ENCODE data around the gene SLCO3A1. TPM values are rescaled to one million over a fixed set of nuclear protein-coding genes. Genes with fewer than 3 reads are reported as not detected.

SLCO3A1 gene
- total and polyA plus RNA-seq, 12 donors, result 1.8 to 26.6 (median 17.2) TPM

DNA sequence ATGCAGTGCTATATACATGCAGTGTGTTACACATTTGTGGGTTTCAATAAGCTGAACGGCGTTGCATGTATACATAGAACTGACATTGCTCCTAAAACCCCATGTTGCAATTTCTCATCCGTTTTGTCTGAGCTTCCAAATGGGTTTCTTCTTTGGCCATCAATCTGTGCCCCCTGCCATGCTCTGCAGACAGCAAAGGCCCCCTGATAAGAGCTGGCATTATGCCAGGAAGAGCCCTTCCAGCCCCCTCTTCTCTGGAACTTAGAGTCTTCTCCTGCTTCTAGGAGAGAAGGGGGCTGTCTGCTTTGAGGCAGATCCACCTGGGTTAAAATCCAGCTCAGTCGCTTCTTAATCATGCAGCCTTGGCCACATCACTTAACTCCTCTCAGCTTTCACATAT is 254.0 kb downstream of the SLCO3A1 start:
- Histone ChIP-seq H3K4me3 (no peak overlapping the region), H3K9me3 (replicated peaks in 1 of 3) (no peaks in the 10 kb centered on the region), H3K36me3 (replicated peaks in 1 of 2) (no peaks in the 10 kb centered on the region), H3K4me1 (replicated peaks in 1 of 2) (no peaks in the 10 kb centered on the region), H3K27ac (no peak overlapping the region), H3K27me3 (no peaks in the 10 kb centered on the region)
- 84 to 93% (median 87%) methylated on average over 4 of the region's 4 CpGs for WGBS, 4 donors
- intact Hi-C loops (cut with DNase I), result loop anchor here in 1 of 2 donors (10.0 kb wide), 1 partner anchor 47 kb away; no protein-coding TSS in a partner anchor
- TF ChIP-seq POLR2A (IDR thresholded peaks at IDR 0.05), result no peak
- TF ChIP-seq, protein P1, sequence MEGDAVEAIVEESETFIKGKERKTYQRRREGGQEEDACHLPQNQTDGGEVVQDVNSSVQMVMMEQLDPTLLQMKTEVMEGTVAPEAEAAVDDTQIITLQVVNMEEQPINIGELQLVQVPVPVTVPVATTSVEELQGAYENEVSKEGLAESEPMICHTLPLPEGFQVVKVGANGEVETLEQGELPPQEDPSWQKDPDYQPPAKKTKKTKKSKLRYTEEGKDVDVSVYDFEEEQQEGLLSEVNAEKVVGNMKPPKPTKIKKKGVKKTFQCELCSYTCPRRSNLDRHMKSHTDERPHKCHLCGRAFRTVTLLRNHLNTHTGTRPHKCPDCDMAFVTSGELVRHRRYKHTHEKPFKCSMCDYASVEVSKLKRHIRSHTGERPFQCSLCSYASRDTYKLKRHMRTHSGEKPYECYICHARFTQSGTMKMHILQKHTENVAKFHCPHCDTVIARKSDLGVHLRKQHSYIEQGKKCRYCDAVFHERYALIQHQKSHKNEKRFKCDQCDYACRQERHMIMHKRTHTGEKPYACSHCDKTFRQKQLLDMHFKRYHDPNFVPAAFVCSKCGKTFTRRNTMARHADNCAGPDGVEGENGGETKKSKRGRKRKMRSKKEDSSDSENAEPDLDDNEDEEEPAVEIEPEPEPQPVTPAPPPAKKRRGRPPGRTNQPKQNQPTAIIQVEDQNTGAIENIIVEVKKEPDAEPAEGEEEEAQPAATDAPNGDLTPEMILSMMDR (IDR thresholded peaks at IDR 0.05), result no peak
- no peak for DNase-seq

DNA sequence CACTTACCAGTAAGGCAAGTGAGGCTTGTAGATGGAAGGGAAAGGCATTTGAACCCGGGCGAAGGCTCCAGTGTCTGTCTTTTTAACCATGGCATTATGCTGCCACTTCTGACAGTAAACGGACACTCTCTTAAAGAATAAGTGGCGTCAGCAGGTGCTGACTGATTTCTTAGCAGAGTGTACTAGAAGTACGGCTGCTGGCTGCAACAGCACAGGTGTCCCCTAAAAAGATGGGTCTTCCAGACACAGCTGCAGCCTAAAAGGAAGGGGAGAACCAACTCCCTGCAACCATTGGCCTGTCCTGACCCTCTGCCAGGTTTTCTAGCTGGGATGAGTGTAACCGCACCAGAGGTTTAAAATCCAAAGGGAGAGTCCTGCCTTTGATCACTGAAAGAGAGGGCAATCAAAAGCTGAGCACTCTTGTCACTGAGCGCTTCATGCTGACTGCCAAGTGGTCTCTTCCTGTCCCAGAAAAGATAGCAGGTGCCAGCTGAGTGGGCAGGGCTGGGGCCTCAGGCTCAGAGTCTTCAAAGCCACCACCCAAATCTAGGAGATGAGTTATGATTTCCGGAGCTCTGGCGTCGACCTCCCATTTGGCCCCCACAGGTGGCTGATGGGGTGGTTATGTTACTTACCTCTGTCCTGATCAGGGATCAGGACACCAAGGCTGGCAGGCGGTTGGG is 255.8 kb downstream of the SLCO3A1 start:
- 85 to 93% (median 93%) methylated on average over 8 to 11 of the region's 11 CpGs for WGBS, 4 donors
- intact Hi-C loops (cut with DNase I), result loop anchor here in 1 of 2 donors (10.0 kb wide), 1 partner anchor 45 kb away; no protein-coding TSS in a partner anchor
- TF ChIP-seq, protein P1 (IDR thresholded peaks at IDR 0.05), result no peak
- TF ChIP-seq POLR2A (IDR thresholded peaks at IDR 0.05), result no peak

DNA sequence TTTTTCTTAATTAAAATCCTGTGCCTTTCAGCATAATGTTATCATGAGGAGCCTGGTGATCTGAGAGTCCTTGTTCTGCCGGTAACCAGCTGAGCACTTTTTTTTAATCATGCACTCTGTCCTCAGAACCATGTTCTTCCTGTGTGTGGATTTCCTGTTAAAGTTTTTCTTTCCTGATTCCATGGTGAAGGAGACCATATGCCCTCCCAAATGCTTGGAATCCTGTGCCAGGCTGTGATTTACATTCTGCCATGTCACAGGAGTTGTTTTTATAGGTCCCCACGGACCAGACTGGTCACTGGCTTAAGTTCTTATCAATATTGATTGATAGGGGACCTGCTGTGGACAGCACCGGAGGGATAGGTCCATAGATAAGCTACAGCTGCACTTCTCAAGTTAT is 257.8 kb downstream of the SLCO3A1 start:
- no peaks in the 10 kb centered on the region for H3K9me3 ChIP-seq (replicated peaks in 1 of 3)
- TF ChIP-seq, protein P1 (IDR thresholded peaks at IDR 0.05), result no peak
- TF ChIP-seq POLR2A (IDR thresholded peaks at IDR 0.05), result no peak
- no peak overlapping the region for H3K4me3 ChIP-seq
- no peak overlapping the region for H3K27ac ChIP-seq
- DNase-seq, result no peak
- peaks cover 4 to 5% of the 10 kb centered on the region in 2 donors for H3K4me1 ChIP-seq (replicated peaks in 1 of 2)
- H3K27me3 ChIP-seq, result no peaks in the 10 kb centered on the region
- intact Hi-C loops (cut with DNase I), result no loop called here
- 62 to 69% (median 64%) methylated on average over 3 of the region's 3 CpGs for WGBS, 4 donors
- no peaks in the 10 kb centered on the region for H3K36me3 ChIP-seq (replicated peaks in 1 of 2)

More for the DNA sequence above, 255.8 kb downstream of the SLCO3A1 start:
- H3K36me3 ChIP-seq (replicated peaks in 1 of 2), result no peaks in the 10 kb centered on the region
- no peak overlapping the region for H3K27ac ChIP-seq
- H3K27me3 ChIP-seq, result no peaks in the 10 kb centered on the region
- no peaks in the 10 kb centered on the region for H3K4me1 ChIP-seq (replicated peaks in 1 of 2)
- H3K9me3 ChIP-seq (replicated peaks in 1 of 3), result no peaks in the 10 kb centered on the region
- H3K4me3 ChIP-seq, result no peak overlapping the region
- no peak for DNase-seq

DNA sequence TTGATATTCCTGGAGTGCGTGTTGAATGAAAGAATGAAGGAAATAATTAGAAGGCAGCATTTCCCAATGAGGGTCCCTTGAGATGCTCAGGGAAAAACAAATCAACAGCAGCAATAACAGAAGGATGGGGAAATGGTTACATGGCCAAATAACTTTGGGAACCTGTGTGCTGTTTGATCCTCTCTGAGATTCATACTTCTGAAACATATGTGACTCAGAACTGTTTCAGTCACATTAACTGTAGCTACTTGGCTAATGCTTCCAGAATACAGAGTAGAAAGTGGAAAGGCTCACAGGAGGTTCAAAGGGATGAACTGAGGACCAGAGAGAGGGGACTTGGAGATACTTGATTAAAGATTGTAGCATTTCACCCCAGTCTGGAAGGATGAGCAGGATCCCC is 258.2 kb downstream of the SLCO3A1 start:
- no peak for DNase-seq
- intact Hi-C loops (cut with DNase I), result no loop called here
- 86 to 96% (median 91%) methylated on average over 1 of the region's 1 CpG for WGBS, 4 donors
- Histone ChIP-seq H3K4me1 (replicated peaks in 1 of 2) (peaks cover 8 to 10% of the 10 kb centered on the region in 2 donors), H3K27ac (no peak overlapping the region), H3K9me3 (replicated peaks in 1 of 3) (no peaks in the 10 kb centered on the region), H3K4me3 (no peak overlapping the region), H3K36me3 (replicated peaks in 1 of 2) (no peaks in the 10 kb centered on the region), H3K27me3 (no peaks in the 10 kb centered on the region)
- TF ChIP-seq, protein P1 (IDR thresholded peaks at IDR 0.05), result no peak
- TF ChIP-seq POLR2A (IDR thresholded peaks at IDR 0.05), result no peak

All from adrenal gland (tissue), 12 donors.